PFSK-1 (cell line): ENCODE data around the gene FURIN.

Experiments used
- POLR2AphosphoS5 ChIP-seq: IDR thresholded peaks from 2 replicates; pipeline ENCODE4 v1.6.1; 2012; ENCODE audit warnings: low read depth, mild to moderate bottlenecking, control low read depth, low read length, moderate library complexity
- REST ChIP-seq, 2 experiments: IDR thresholded peaks; 2 replicates each; pipeline versions ENCODE4 v1.6.1 to v1.8.0; 2011 to 2012; ENCODE audit warnings: low read depth in 2 of 2, low read length in 2 of 2, control low read depth in 1 of 2, inconsistent platforms in 1 of 2, mild to moderate bottlenecking in 1 of 2, moderate library complexity in 1 of 2; ENCODE audit not compliant: insufficient read depth in 1 of 2
- TAF1 ChIP-seq: IDR thresholded peaks from 2 replicates; pipeline ENCODE4 v1.6.1; 2012; ENCODE audit warnings: low read length, control low read depth, borderline replicate concordance; ENCODE audit not compliant: insufficient read depth

DNA sequence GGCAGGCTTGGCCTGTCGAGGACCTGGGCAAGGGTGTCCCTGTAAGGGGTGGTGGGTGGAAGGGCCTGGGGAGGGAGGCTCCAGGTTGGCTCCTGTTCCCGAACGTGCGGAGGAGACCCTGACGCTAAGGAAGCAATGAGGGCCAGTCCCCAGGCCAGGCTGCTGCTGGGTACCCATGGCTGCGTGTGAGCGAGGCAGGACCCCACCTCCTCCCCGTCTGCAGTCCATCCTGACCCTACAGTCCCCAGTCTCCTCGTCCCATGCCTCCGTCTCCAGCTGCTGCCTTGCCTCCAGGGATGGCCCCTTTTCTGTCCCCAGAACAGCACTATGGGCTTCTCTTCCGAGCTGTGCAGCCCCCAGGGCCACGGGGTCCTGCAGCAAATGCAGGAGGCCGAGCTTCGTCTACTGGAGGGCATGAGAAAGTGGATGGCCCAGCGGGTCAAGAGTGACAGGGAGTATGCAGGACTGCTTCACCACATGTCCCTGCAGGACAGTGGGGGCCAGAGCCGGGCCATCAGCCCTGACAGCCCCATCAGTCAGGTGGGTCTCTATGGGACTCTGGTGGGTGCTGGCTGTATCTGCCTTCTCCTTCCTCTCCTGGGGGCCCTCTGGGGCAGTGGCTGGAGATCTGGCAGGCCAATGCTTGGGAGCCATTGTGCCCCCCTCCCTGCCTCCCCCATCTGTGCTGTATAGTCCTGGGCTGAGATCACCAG lies 16.5 kb downstream of the FURIN start:
- TF ChIP-seq TAF1: no peak
- no peak for TF ChIP-seq REST (IDR thresholded peaks at IDR 0.05; ENCODE audit: insufficient read depth in 1 of 2, low read depth in 2 of 2, low read length in 2 of 2)
- TF ChIP-seq POLR2AphosphoS5: no peak
